ENCODE data around the gene KDM3A. TPM values are rescaled to one million over a fixed set of nuclear protein-coding genes. Genes with fewer than 3 reads are reported as not detected.

KDM3A gene
- total RNA-seq, 1 donor, result 28.9 TPM

- peak overlapping the region; percentile 75 for H3K4me3 ChIP-seq (ENCODE audit: low read depth, low read length)
- DNase-seq (ENCODE audit: low read depth), result peak; percentile 52
- no peak for TF ChIP-seq CTCF (IDR thresholded peaks at IDR 0.05; ENCODE audit: insufficient read depth, low read length)
Observed at GRCh38 chr2:86441882-86442641, 891 bp downstream of the KDM3A start.

GRCh38 chr2:86442642-86443005 lies 1.5 kb downstream of the KDM3A start:
- TF ChIP-seq CTCF (IDR thresholded peaks at IDR 0.05; ENCODE audit: insufficient read depth, low read length), result no peak
- peak; percentile 91 for DNase-seq (ENCODE audit: low read depth)
- H3K4me3 ChIP-seq (ENCODE audit: low read depth, low read length), result peak overlapping the region; percentile 75

DNA sequence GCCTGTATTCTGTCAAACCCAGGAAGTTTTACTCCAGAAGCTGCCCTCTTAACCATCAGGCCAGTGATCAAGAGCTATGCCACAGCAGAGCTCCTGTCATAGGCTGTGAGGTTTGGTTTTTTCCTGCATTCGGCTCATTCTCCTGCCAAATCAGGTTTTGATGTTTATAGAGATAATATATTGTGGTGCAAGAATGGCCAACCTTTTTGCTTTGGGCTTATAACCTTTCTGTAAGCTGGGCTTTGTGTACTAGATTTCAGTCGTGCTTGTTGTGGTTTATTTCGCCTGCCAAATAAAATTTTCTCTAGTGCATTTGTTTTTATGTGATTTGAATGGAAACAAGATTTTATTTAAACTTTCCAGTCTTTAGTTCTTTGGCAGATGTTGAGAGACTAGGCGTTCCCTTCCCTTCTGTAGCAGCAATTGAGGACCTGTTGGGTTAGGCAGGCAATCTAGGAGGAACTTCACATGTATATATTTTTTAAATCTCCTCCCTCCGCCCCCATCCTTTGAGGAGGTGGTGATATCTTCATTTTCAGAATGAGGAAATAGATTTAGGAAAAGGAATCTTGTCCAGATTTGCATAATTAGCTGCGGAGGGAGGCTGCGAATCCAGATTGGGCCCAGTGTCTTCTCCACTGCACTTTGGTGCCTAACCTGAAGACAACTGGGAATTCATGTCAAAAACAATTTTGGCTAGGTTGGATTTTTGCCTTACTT lies 2.6 kb downstream of the KDM3A start:
- no peak for DNase-seq (ENCODE audit: low read depth)
- no peak for TF ChIP-seq CTCF (IDR thresholded peaks at IDR 0.05; ENCODE audit: insufficient read depth, low read length)
- peak overlapping the region; percentile 20 for H3K4me3 ChIP-seq (ENCODE audit: low read depth, low read length)

DNA sequence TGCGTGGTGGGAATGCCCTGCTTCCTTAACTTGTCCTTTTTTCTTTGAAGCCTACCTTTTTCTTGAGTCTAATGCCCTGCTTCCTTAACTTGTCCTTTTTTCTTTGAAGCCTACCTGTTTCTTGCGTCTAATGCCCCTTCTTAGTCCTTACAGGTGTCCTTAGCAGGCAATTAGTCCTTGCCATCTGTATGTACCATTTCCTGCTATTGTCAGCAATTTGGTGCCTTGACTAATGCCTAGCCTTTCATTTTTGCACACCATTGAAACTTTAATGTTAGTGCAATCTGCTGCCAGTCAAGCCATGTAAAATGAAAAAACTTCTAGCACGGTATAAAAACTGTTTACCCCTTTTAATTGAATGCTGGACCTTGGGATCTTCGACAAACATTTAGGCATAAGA lies 4.3 kb downstream of the KDM3A start:
- TF ChIP-seq CTCF (IDR thresholded peaks at IDR 0.05; ENCODE audit: insufficient read depth, low read length), result no peak
- DNase-seq (ENCODE audit: low read depth), result no peak
- no peak overlapping the region for H3K4me3 ChIP-seq (ENCODE audit: low read depth, low read length)

- no peak overlapping the region for H3K4me3 ChIP-seq (ENCODE audit: low read depth, low read length)
- no peak for TF ChIP-seq CTCF (IDR thresholded peaks at IDR 0.05; ENCODE audit: insufficient read depth, low read length)
- no peak for DNase-seq (ENCODE audit: low read depth)
Observed at GRCh38 chr2:86446060-86446459, 4.9 kb downstream of the KDM3A start.

DNA sequence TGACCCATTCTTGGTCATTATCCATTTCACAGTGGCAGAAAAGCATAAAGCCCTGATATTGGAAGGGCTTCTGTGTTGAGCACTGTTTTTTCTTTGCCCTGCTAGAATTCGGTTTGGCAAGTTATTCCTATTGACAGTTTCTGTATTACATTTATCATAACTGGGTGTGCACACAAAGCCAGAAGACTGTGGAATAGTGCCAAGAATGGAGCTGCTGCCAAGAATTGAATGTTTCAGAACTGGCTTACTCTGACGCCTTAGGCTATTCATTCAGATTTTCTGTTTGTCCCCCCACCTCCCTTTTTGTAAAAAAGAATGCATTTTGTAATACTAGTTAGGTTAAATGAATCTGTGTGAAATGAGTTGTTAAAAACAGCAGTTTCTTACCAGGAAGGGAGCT lies 12.7 kb downstream of the KDM3A start:
- DNase-seq (ENCODE audit: low read depth), result peak; percentile 93
- no peak for TF ChIP-seq CTCF (IDR thresholded peaks at IDR 0.05; ENCODE audit: insufficient read depth, low read length)
- H3K4me3 ChIP-seq (ENCODE audit: low read depth, low read length), result no peak overlapping the region

Data from fibroblast of the aortic adventitia (primary cell).